Panc1 (cell line): Measurements from ENCODE around the gene SLC9A7. TPM values are rescaled to one million over a fixed set of nuclear protein-coding genes. Genes with fewer than 3 reads are reported as not detected.
A peak's percentile ranks its signal among the peaks of the same experiment; 100 is the strongest.

ENCODE experiments used
- ATAC-seq: fragments of 200-7000 bp; cut with Tn5 transposase; 2 replicates; pipeline ENCODE4 v1.9.1; 2020; ENCODE audit warnings: mild to moderate bottlenecking, moderate library complexity
- BruUV-seq: library from RNA; stranded (reverse); fragments of 400-500 nt; replicated peaks from 2 replicates; lab custom pipeline; 2021; lab: Mats Ljungman, UMichigan
- CTCF ChIA-PET: fragments of 300-600 bp; sonication (Branson Sonifier 250); formaldehyde crosslinking; loops from one replicate; lab custom pipeline; 2022; ENCODE audit warnings: antibody characterized with exemption; lab: Charles Lee
- POLR2A ChIA-PET: fragments of 300-600 bp; sonication (Branson Sonifier 250); formaldehyde crosslinking; loops from one replicate; lab custom pipeline; 2022; ENCODE audit warnings: antibody characterized with exemption; lab: Charles Lee
- DNase-seq: peaks from one replicate; pipeline ENCODE4 v3.0.0-alpha.2; 2010; ENCODE audit warnings: low read depth, low spot score
- H3K27ac ChIP-seq: 2 replicates; pipeline ENCODE4 v1.5.1; 2011; ENCODE audit warnings: mild to moderate bottlenecking, low read length, inconsistent platforms
- H3K27me3 ChIP-seq: fragments of 200-500 bp; sonication (Bioruptor generic); 2 replicates; pipeline ENCODE4 v1.6.0; 2014; ENCODE audit warnings: low read length, inconsistent platforms; ENCODE audit not compliant: control insufficient read depth, insufficient read depth
- H3K36me3 ChIP-seq: fragments of 200-500 bp; sonication (Bioruptor generic); 2 replicates; pipeline ENCODE4 v1.5.1; 2014; ENCODE audit warnings: inconsistent platforms, mild to moderate bottlenecking, low read length, moderate library complexity; ENCODE audit not compliant: control insufficient read depth, insufficient read depth
- H3K4me1 ChIP-seq: 2 replicates; pipeline ENCODE4 v1.5.1; 2011; ENCODE audit warnings: inconsistent platforms, mild to moderate bottlenecking, low read length, moderate library complexity; ENCODE audit not compliant: control insufficient read depth, insufficient read depth
- H3K4me3 ChIP-seq, 2 experiments: 2 replicates each; pipeline ENCODE4 v1.5.1; 2011 to 2012; ENCODE audit warnings: low read depth in 2 of 2, low read length in 2 of 2, mild to moderate bottlenecking in 2 of 2, inconsistent platforms in 1 of 2, moderate library complexity in 1 of 2
- H3K9me3 ChIP-seq: fragments of 200-500 bp; sonication (Bioruptor generic); 2 replicates; pipeline ENCODE4 v1.5.1; 2014; ENCODE audit warnings: low read depth, mild to moderate bottlenecking, inconsistent platforms, low read length, moderate library complexity; ENCODE audit not compliant: control insufficient read depth, insufficient read depth
- CTCF ChIP-seq: fragments of 450-650 bp; IDR thresholded peaks from 2 replicates; pipeline ENCODE4 v1.5.1; 2017; ENCODE audit warnings: mild to moderate bottlenecking
- POLR2AphosphoS5 ChIP-seq: IDR thresholded peaks from 2 replicates; pipeline ENCODE4 v1.6.1; 2012; ENCODE audit warnings: mild to moderate bottlenecking, low read depth, low read length, moderate library complexity
- SIN3A ChIP-seq: IDR thresholded peaks from 2 replicates; pipeline ENCODE4 v1.6.1; 2012; ENCODE audit warnings: low read depth, mild to moderate bottlenecking, low read length, moderate library complexity, borderline replicate concordance; ENCODE audit not compliant: insufficient read depth
- TCF7L2 ChIP-seq: IDR thresholded peaks from 2 replicates; pipeline ENCODE4 v1.6.1; 2011; ENCODE audit warnings: mild to moderate bottlenecking, low read depth, low read length, inconsistent platforms
- in situ Hi-C: cut with HindIII; loops from 2 replicates; pipeline ENCODE4 v1.10.0; 2016; ENCODE audit warnings: low sequenced_read_pairs, low pct_unique_long_range_greater_than_20kb
- intact Hi-C: fragments of 100-400 bp; cut with micrococcal nuclease; formaldehyde crosslinking; loops from one replicate; pipeline ENCODE4 v1.10.0; 2022; ENCODE audit not compliant: unreplicated experiment
- total RNA-seq: library from RNA; stranded (reverse); gene quantifications from one replicate; pipeline ENCODE4 v1.2.1, GENCODE V29; 2021; ENCODE audit not compliant: unreplicated experiment
- TF ChIP-seq, protein P1 (sequence below), 2 experiments: IDR thresholded peaks; 2 replicates each; pipeline ENCODE4 v1.6.1; 2011 to 2012; ENCODE audit warnings: low read depth in 2 of 2, control low read depth in 1 of 2, low read length in 1 of 2, mild to moderate bottlenecking in 1 of 2, moderate library complexity in 1 of 2; ENCODE audit not compliant: insufficient read depth in 1 of 2

The SLC9A7 gene
- total RNA-seq, 1 experiment from 2014 or later, result 80.4 TPM

DNA sequence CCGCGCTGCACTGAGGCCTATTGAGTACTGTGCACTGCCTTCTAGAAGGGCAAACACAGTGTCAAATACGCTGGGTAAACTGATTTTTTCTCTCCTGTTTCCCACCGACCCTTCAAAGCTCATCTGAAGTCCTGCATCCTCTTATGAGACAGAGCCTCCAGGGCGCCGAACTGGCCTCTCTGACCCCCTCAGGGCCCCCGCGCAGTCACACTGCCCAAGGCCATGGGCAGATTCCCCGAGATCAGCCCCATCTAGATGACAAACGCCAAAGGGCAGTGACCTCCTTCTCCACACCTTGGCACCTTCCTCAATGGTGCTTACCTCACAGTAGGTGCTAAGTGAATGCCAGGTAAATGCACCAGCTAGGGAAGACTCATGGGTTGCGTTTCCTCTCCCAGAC is 151.0 kb downstream of the SLC9A7 start:
- ChIA-PET POLR2A (no interaction called here), CTCF (no interaction called here)
- Histone ChIP-seq H3K4me3 (no peak overlapping the region), H3K9me3 (no peaks in the 10 kb centered on the region), H3K27me3 (no peaks in the 10 kb centered on the region), H3K4me1 (no peaks in the 10 kb centered on the region), H3K27ac (no peak overlapping the region), H3K36me3 (no peaks in the 10 kb centered on the region)
- TF ChIP-seq, protein P1, sequence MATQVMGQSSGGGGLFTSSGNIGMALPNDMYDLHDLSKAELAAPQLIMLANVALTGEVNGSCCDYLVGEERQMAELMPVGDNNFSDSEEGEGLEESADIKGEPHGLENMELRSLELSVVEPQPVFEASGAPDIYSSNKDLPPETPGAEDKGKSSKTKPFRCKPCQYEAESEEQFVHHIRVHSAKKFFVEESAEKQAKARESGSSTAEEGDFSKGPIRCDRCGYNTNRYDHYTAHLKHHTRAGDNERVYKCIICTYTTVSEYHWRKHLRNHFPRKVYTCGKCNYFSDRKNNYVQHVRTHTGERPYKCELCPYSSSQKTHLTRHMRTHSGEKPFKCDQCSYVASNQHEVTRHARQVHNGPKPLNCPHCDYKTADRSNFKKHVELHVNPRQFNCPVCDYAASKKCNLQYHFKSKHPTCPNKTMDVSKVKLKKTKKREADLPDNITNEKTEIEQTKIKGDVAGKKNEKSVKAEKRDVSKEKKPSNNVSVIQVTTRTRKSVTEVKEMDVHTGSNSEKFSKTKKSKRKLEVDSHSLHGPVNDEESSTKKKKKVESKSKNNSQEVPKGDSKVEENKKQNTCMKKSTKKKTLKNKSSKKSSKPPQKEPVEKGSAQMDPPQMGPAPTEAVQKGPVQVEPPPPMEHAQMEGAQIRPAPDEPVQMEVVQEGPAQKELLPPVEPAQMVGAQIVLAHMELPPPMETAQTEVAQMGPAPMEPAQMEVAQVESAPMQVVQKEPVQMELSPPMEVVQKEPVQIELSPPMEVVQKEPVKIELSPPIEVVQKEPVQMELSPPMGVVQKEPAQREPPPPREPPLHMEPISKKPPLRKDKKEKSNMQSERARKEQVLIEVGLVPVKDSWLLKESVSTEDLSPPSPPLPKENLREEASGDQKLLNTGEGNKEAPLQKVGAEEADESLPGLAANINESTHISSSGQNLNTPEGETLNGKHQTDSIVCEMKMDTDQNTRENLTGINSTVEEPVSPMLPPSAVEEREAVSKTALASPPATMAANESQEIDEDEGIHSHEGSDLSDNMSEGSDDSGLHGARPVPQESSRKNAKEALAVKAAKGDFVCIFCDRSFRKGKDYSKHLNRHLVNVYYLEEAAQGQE (IDR thresholded peaks at IDR 0.05; ENCODE audit: insufficient read depth in 1 of 2, low read depth in 2 of 2, low read length in 1 of 2), result no peak
- intact Hi-C loops, result no loop called here
- no peak for ATAC-seq
- no TSS peak for BruUV-seq
- no peak for DNase-seq
- in situ Hi-C loops, result no loop called here

- DNase-seq (no peak), ATAC-seq (no peak)
- in situ Hi-C loops, result no loop called here
- no peaks in the 10 kb centered on the region for H3K9me3 ChIP-seq
- TSS peak; percentile 6 for BruUV-seq
- POLR2A ChIA-PET, result no interaction called here
- H3K27me3 ChIP-seq, result no peaks in the 10 kb centered on the region
- H3K36me3 ChIP-seq, result no peaks in the 10 kb centered on the region; the same call in 1 of the 2 replicates
- no peaks in the 10 kb centered on the region for H3K4me1 ChIP-seq
- intact Hi-C loops, result no loop called here
- no peak for TF ChIP-seq CTCF
- TF ChIP-seq, protein P1 (IDR thresholded peaks at IDR 0.05; ENCODE audit: insufficient read depth in 1 of 2, low read depth in 2 of 2, low read length in 1 of 2), result no peak
- TF ChIP-seq TCF7L2, result no peak
- no peak for TF ChIP-seq POLR2AphosphoS5
- no peak for TF ChIP-seq SIN3A
- H3K4me3 ChIP-seq, result no peak overlapping the region
- no peak overlapping the region for H3K27ac ChIP-seq
- CTCF ChIA-PET, result no interaction called here
Observed at GRCh38 chrX:46602468-46603102, 156.3 kb downstream of the SLC9A7 start.
